HG03135 (cell line): ENCODE results near the gene WDR88.

ENCODE experiments used
- ATAC-seq: cut with Tn5 transposase; IDR thresholded peaks from one replicate; pipeline ENCODE4 v1.9.1; 2021; ENCODE audit warnings: mild to moderate bottlenecking, moderate library complexity; ENCODE audit not compliant: unreplicated experiment

The WDR88 gene

GRCh38 chr19:33195645-33196347, 63.9 kb downstream of the WDR88 start:
- ATAC-seq = no peak

- no peak for ATAC-seq
Observed at GRCh38 chr19:33196446-33197193, 64.7 kb downstream of the WDR88 start.

DNA sequence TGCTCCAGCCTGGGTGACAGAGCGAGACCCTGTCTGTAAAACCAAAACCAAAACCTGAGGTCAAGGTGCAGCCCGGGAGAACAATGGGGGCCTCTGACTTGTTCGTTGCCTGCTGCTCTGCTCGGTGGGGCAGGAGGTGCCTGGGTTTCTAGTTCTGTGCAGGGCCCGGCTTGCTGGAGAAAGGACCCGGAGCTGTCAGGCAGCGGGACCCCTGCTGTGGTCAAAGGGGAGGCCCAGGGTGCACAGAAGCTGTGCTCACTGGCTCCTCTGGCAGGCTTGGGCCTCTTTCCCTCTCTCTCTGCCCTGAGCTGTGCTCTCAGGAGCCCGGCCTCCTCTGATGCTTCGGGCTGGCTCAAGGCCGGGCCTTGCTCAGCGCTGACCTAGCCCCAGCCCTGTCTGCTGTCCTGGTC, 65.7 kb downstream of the WDR88 start:
- no peak for ATAC-seq

- no peak for ATAC-seq
Observed at GRCh38 chr19:33198169-33198568, 66.3 kb downstream of the WDR88 start.

- no peak for ATAC-seq
Observed at GRCh38 chr19:33199441-33200265, 67.7 kb downstream of the WDR88 start.

DNA sequence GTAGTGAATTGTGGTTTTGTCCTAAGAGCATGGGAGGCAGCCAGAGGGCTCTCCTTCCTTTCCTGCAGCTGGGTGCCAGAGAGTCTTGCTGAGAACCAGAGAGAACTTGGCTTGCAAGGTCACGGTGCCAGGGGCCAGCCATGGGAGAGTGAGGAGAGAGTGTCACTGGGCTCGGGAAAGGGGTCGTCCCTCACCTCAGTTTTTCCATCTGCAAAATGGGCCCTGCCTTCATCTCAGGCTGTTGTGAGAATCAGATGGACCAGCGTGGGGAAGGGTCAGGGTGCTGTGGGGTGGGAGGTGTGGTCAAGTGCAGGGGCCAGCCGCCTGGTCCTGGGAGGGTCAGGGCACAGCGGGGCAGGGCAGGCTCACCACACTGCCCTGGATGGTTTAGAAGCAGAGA, 69.6 kb downstream of the WDR88 start:
- ATAC-seq = no peak

- ATAC-seq = no peak
Observed at GRCh38 chr19:33201886-33202545, 70.1 kb downstream of the WDR88 start.

DNA sequence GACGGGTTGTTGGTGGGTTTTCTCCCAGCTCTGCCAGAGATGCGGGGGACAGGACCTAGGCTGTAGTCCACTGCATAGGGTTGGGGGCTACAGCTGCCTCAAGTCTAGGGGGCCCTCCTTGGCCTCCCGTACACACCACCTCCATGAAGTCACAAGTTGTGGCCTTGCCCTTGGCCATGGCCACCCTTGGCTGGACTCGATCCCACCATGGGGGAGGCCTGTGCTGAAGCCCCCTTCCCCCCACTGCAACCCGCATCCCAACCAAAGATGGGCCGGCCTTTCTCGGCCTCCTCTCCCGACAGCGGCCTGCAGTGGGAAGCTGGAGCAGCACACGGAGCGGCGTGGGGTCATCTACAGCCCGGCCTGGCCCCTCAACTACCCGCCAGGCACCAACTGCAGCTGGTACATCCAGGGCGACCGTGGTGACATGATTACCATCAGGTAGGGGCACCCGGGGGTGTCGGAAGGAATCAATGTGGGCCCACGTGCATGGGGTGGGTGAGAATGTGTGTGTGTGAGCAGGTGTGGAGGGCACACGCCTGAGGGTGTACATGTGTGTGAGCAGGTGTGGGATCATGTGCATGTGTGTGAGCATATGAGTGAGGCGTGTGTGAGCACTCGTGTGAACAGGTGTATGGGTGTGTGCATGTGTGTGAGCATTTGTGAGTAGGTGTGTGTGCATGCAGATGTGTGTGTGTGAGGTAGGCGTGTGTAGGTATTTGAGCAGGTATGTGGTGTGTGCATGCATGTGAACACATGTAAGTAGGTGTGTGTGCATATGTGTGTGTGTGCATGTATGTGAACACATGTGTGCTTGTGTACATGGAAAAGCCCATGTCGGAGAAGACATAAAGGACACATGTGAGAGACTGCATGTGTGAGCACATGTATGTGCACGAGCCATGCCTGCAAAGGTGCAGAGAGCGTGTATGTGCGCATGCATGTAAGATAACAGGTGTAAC, 70.9 kb downstream of the WDR88 start:
- no peak for ATAC-seq

DNA sequence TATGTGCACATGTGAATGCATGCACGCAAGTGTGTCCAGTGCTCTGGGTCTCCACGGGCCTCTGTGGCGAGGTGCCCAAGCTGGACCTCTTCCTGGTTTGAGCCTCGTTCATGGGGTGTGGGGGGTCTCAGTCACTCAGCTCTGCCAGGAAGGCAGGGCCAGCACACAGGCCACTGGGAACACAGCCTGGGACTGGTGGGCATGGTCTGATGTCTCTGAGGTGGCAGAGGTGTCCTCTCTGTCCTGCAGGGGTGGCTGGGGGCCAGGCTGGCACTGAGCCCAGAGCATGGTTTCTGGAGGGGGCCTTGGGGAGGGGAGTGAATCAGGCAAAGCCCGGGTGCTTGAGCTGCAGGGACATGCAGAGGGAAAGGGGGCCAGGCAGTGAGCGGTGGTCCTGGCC, 71.6 kb downstream of the WDR88 start:
- ATAC-seq = no peak

DNA sequence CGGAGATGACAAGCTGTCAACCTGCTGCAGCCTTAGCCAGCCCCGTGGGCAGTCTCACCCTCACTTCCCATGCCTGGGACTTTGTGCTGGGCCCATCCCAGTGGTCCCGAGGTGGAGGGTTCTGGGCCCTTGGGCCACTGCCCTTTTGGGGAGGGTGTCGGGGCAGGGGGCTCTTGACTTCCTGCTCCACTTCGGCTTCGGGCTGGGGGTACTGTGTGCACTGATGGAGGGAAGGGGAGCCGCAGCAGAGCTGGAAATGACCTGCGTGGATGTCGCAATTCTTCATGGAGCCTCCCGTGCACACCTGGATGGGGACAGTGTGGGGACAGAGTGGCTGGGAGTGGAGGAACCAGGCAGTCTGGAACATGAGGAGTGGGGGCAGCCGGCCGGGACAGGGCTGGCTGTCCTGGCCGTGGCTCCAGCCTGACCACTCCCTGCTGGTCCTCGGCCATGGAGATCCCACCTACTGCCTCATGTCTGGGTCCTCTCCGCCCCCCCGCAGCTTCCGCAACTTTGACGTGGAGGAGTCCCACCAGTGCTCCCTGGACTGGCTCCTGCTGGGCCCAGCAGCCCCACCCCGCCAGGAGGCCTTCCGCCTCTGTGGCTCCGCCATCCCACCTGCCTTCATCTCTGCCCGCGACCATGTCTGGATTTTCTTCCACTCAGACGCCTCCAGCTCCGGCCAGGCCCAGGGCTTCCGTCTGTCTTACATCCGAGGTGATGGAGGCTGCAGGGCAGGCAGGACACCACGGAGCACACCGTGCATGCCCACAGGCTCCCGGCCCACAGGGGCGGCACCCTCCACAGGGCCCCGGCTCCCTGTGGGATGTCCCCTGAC, 72.4 kb downstream of the WDR88 start:
- ATAC-seq = no peak

DNA sequence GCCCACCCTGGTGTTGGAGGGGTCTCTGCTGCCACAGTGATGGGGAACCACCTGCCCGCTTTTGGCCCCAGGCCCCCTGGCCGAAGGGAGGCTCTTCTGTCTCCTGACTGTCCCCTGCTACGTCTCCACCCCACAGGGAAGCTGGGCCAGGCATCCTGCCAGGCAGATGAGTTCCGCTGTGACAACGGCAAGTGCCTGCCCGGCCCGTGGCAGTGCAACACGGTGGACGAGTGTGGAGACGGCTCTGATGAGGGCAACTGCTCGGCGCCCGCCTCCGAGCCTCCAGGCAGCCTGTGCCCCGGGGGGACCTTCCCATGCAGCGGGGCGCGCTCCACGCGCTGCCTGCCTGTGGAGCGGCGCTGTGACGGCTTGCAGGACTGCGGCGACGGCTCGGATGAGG, 73.2 kb downstream of the WDR88 start:
- ATAC-seq = no peak

DNA sequence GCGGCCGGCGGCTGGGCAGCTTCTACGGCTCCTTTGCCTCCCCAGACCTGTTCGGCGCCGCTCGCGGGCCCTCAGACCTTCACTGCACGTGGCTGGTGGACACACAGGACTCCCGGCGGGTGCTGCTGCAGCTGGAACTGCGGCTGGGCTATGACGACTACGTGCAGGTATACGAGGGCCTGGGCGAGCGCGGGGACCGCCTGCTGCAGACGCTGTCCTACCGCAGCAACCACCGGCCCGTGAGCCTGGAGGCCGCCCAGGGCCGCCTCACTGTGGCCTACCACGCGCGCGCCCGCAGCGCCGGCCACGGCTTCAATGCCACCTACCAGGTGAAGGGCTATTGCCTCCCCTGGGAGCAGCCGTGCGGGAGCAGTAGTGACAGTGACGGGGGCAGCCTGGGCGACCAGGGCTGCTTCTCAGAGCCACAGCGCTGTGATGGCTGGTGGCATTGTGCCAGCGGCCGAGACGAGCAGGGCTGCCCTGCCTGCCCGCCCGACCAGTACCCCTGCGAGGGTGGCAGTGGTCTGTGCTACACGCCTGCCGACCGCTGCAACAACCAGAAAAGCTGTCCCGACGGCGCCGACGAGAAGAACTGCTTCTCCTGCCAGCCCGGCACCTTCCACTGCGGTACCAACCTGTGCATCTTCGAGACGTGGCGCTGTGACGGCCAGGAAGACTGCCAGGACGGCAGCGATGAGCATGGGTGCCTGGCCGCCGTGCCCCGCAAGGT, 73.8 kb downstream of the WDR88 start:
- no peak for ATAC-seq

GRCh38 chr19:33206261-33207039, 74.5 kb downstream of the WDR88 start:
- no peak for ATAC-seq

GRCh38 chr19:33207040-33207620, 75.2 kb downstream of the WDR88 start:
- ATAC-seq = no peak

DNA sequence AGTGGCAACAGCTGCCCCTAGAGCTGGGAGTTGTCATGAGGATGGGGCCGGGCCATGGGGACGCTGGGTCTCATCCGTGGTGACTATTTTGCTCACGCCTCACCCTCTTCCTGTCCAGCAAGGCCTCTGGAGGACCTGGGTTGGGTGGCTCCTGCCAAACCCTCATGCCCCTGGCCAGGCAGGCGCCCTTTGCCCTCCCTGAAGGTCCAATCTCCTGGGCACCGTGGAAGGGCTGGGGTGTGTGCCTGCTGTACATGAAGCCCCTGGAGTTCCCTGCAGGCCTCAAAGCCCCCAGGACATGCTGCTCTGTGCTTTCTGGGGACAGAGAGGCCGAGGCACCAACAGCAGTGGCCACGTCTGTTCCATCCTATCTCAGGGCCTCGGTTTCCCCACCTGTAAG, 76.0 kb downstream of the WDR88 start:
- ATAC-seq = no peak

DNA sequence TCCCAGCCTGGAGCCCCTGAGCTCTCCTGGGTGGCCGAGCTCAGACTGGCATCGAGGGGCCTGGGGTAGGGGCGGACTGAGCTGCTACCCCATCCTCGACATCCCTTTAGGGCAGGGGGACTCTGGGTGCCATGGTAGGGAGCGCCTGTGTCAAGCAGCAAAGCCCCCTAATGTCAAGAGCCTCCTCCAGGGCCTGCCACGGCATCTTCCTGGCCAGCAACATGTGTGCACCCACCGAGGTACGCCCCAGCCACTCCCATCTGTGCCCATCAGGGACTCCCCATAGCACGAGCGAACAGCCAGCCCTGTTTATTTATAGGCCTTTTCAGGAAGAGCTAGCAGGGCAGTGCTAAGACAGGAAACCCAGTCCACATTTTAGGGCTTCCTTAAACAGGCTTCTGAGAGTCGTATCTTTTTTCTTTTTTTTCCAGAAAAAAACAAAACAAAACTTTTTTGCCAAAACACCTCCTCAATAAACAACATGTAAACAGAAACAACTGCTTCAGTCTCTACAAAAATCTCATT, 76.5 kb downstream of the WDR88 start:
- no peak for ATAC-seq
